HG02885 (cell line): ENCODE results near the gene B3GNT5.

Source experiments
- ATAC-seq: cut with Tn5 transposase; IDR thresholded peaks from one replicate; pipeline ENCODE4 v1.9.1; 2021; ENCODE audit warnings: mild to moderate bottlenecking; ENCODE audit not compliant: unreplicated experiment, poor library complexity

Gene B3GNT5

GRCh38 chr3:183252973-183253527 lies at the start of gene B3GNT5:
Gene B3GNT5 (plus strand): TSS chr3:183253253. CDS start chr3:183269799, 16,546 bp downstream.
- no peak for ATAC-seq

- no peak for ATAC-seq
Observed at GRCh38 chr3:183203670-183204069, 49.4 kb upstream of the B3GNT5 start.

- ATAC-seq, result no peak
Observed at GRCh38 chr3:183208260-183208659, 44.8 kb upstream of the B3GNT5 start.

GRCh38 chr3:183208800-183209199 lies 44.3 kb upstream of the B3GNT5 start:
- ATAC-seq, result no peak

- no peak for ATAC-seq
Observed at GRCh38 chr3:183210341-183210740, 42.7 kb upstream of the B3GNT5 start.

- no peak for ATAC-seq
Observed at GRCh38 chr3:183210862-183211341, 42.2 kb upstream of the B3GNT5 start.

- ATAC-seq, result no peak
Observed at GRCh38 chr3:183211352-183211751, 41.7 kb upstream of the B3GNT5 start.

- no peak for ATAC-seq
Observed at GRCh38 chr3:183212096-183212495, 41.0 kb upstream of the B3GNT5 start.

- no peak for ATAC-seq
Observed at GRCh38 chr3:183212565-183212964, 40.5 kb upstream of the B3GNT5 start.

GRCh38 chr3:183213415-183214276 lies 39.4 kb upstream of the B3GNT5 start:
- ATAC-seq, result no peak

- ATAC-seq, result no peak
Observed at GRCh38 chr3:183214277-183214612, 38.8 kb upstream of the B3GNT5 start.

GRCh38 chr3:183215591-183216202 lies 37.4 kb upstream of the B3GNT5 start:
- no peak for ATAC-seq

- ATAC-seq, result no peak
Observed at GRCh38 chr3:183217548-183218332, 35.3 kb upstream of the B3GNT5 start.

GRCh38 chr3:183218826-183219225 lies 34.2 kb upstream of the B3GNT5 start:
- ATAC-seq, result no peak

- ATAC-seq, result no peak
Observed at GRCh38 chr3:183220828-183221227, 32.2 kb upstream of the B3GNT5 start.

- ATAC-seq, result no peak
Observed at GRCh38 chr3:183222631-183223235, 30.3 kb upstream of the B3GNT5 start.

GRCh38 chr3:183224180-183224970 lies 28.7 kb upstream of the B3GNT5 start:
- ATAC-seq, result no peak

- ATAC-seq, result no peak
Observed at GRCh38 chr3:183226333-183226890, 26.6 kb upstream of the B3GNT5 start.

- ATAC-seq, result no peak
Observed at GRCh38 chr3:183227586-183227985, 25.5 kb upstream of the B3GNT5 start.
